Activated CD4-positive, CD25-positive, alpha-beta regulatory T cell treated with anti-CD3 and anti-CD28 coated beads, Interleukin-2, amount 50 U/mL, for 72 hours (primary cell): ENCODE data around the gene ZNF571.

Source experiments
- DNase-seq: peaks from one replicate; pipeline ENCODE4 v3.0.0; 2021

The ZNF571 gene

DNA sequence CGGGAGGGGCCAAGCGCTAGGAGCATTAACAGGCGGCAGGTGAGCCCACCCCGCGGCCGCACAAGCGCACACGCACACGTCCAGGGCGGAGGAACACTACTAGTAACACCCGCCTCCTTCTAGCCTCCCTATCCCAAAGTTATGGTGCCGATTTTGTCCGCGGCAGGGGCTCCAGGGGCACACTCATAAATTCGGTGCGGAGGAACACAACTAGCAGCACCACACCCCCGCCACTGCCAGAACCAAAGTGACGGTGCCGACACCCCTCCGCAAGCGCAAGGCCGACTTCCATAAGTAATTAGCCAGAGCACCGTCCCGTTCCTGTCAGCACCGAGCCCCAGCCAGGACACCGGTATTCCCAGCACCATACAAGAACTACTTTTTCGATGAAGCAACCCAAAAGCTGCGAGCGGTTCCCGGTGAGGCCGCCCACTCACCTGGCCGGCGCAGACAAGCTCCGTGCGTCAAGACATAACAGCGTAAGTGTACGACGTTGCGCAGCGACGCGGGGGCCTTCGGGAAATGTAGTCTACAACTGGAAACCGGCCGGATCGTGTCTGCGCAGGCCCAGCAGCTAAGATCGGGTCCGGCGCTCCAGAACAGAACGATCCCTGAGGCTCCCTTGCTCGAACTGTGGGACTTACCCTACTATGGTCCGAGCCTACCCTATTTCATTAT, at the start of gene ZNF571, which contains the start of gene ZNF540:
Gene ZNF571 (minus strand): TSS at position 489 of the 678 bp plus-strand sequence. CDS start 8,116 bp downstream, outside the sequence.
Gene ZNF540 (plus strand): TSS at position 573 of the 678 bp plus-strand sequence. CDS start 3,572 bp downstream, outside the sequence.
- peak; percentile 86 for DNase-seq

DNA sequence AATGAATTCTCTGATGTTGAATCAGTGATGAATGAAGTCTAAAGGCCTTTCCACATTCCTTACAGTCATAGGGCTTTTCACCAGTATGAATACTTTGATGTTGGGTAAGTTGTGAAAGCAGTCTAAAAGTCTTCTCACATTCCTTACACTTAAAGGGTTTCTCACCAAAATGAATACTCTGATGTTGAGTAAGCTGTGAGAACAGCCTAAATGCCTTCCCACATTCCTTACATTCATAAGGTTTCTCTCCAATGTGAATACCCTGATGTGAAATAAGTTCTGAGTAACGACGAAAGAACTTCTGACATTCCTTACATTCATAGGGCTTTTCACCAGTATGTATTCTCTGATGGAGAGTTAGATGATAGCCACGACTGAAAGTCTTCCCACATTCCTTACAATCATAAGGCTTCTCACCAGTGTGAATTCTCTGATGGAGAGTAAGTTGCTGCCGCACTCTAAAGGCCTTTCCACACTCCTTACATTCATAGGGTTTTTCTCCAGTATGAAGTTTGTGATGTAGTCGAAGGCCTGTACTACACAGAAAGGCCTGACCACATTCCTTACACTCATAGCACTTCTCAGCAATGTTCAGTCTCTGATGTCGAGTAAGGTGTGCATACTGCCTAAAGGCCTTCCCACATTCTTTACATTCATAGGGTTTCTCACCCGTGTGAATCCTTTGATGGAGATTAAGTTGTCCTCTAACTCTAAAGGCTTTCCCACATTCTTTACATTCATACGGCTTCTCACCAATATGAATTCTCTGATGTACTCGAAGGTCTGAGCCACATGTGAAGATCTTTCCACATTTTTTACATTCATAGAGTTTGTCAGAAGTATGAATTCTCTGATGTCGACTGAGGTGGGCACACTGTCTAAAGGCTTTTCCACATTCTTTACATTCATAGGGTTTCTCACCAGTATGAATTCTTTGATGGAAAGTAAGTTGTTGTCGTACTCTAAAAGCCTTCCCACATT, 40.8 kb upstream of the ZNF571 start:
- no peak for DNase-seq

DNA sequence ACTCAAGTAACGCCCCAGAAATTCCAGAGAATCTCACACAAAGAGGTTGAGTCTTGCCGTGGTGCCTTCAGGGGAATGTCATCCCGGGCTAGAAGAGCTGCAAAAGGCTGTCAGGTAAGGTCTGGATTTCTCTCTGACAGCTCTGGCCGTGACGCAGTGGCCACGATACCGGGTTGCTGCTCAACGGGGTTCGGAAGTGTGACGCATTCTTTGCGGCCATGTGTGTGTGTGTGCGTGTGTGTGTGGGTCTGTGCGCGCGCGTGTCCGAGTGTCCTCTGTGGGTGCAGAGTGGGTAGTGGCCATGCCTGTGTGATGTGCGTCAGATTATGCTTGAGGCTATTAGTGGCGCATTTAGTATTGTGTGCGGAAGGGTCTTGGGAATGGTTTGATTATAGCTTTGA, 390 bp upstream of the ZNF571 start:
- peak; percentile 63 for DNase-seq

DNA sequence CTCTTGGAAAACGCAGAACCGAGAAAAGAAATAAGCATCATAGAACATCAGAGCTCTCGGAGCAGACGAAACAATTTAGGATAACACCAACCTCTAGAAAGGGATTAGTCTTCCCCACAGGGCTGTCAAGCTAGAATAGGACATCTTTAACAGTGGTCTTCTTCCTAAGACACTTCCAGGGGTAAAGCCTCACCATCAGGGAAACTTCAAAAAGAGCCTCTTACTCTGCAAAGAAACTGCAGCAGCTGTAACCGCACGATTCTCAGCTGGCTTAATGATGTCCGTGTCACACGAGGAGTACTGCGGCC, 642 bp downstream of the ZNF571 start:
- no peak for DNase-seq

DNA sequence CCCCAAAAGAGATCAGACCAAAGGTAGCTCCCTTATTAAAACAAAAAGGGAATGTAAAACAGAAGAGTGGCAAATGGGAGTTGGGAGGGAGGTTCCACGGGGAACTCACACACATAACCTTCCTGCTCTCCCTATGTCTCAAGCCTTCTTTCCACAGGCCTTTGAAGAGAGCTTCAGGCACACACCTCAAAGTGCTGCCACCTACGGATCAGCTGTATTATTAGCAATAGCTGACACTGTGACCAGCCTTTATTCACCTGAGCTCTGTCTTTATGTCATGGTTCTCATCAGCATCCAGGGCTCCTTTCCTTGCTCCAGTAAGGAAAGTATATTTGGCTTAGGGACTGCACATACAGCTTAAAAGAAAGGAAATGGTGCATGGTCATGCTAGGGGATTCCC, 11.3 kb downstream of the ZNF571 start:
- no peak for DNase-seq

DNA sequence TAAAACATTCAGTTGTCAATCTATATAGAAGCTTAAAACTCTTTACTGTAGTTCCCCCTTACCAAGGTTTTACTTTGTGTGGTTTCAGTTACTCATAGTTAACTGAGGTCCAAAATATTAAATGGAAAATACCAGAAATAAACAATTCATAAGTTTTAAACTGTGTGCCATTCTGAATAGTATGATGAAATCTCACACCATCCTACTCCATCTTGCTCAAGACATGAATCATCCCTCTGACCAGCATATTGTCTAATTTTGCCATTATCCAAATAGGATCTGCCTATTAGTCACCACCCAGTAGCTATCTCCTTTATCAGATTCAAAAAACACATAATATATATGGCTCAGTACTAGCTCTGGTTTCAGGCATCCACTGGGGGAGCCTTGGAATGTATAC, 22.4 kb downstream of the ZNF571 start:
- DNase-seq, result no peak

DNA sequence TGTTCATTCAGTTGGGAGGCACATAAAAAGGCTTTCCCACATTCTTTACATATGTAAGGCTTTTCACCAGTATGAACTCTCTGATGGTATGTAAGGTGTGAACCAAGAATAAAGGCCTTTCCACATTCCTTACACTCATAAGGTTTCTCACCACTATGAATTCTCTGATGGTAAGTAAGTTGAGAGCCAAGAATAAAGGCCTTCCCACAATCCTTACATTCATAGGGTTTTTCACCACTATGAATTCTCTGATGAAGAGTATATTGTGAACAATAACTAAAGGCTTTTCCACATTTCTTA, 29.3 kb downstream of the ZNF571 start:
- DNase-seq, result no peak

DNA sequence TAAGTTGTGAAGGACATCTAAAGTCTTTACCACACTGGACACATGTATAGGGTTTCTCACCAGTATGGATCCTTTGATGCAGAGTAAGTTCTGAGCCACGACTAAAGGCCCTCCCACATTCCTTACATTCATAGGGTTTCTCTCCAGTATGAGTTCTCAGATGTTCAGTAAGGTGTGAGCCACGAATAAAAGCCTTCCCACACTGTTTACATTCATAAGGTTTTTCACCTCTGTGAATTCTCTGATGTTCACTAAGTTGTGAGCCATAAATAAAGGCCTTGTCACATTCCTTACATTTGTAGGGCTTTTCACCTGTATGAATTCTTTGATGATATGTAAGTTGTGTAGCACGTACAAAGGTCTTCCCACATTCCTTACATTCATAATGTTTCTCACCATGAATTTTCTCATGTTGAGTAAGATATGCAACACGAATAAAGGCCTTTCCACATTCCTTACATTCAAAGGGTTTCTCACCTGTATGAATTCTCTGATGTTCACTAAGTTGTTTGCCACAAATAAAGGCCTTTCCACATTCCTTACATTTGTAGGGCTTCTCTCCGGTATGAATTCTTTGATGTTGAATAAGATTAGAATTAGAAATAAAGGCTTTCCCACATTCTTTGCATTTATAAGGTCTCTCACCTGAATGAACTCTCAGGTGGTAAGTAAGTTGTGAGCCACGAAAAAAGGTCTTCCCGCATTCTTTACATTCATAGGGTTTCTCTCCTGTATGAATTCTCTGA, 29.8 kb downstream of the ZNF571 start:
- DNase-seq, result no peak

DNA sequence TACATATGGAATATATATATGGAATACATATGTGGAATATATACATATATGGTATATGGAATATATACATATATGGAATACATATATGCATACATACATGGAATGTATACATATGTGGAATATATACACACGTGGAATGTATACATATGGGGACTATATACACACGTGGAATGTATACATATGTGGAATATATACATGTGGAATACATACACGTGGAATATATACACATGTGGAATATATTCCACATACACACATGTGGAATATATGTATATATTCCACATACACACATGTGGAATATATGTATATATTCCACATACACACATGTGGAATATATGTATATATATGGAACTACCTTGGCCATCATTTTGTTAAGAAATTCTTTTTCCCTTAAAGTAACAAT, 31.1 kb downstream of the ZNF571 start:
- no peak for DNase-seq

DNA sequence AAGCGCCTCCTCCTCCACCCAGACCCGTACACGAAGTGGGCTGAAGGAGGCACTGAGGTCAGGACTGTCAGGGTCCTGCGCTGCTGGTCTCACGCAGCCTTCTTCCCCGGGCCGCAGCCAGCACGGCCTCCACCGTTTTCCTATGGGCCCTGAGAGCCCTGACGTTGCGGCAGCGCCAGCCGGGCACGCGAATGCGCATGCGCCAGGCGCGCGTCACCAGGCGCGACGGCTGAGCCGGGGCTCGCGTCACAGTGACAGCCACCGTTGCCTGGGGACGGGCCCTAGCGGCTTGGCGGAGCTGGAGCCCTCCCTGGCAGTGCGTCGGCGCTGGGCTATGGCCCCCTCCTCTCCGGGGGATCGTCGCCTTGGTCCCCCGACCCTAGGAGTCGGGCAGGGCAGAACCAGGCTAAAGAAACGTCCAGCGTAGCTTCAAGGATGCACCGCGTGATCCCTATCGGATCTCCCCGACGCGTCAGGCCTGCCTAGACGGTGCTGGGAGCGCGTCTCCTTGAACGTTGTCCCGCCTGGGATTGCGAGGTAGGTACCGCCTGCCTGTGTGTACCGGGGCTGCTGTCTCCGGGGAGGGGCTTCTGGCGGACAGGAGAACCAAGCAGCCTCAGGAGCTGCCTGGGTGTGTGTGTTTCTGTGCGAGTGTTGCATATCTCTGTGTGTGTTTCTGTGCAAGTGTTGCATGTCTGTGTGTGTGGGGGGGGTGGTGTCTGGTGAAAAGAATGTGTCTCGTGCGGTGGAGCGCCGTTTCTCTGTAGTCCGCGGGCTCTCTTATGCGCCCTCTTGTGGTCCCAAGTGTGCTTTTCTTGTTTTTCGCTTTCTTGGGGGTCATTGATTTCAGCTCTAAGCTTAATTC, 43.2 kb downstream of the ZNF571 start:
- DNase-seq, result peak; percentile 60

DNA sequence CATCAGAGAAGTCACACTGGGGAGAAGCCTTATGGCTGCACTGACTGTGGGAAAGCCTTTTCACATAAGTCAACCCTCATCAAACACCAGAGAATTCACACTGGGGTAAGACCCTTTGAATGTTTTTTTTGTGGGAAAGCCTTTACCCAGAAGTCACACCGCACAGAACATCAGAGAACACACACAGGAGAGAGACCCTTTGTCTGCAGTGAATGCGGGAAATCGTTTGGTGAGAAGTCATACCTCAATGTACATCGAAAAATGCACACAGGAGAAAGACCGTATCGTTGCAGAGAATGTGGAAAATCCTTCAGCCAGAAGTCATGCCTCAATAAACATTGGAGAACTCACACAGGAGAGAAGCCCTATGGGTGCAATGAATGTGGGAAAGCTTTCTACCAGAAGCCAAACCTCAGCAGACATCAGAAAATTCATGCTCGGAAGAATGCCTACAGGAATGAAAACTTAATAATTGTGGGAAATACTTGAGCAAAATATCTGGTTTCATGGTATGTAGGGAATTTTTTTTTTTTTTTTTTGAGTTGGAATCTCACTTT, 57.1 kb downstream of the ZNF571 start:
- no peak for DNase-seq

DNA sequence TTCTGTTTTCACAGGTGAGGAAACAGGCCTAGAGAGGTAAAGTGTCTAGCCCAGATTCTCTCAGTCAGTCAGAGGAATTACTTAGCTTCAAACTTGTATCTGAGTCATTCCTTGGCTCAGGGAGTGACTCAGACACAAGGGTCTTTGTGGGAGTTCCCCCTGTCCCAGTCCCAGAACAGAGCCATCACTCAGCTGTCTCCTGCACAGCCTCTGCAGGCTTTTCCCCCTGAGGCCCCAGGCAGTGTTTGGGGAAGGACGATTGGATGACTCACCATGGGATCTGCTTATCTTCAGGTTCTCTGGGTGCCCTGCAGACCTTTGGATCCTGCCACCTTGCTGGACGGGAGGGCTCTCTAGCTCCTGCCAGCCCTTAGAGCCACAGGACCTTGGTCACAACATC, 74.7 kb downstream of the ZNF571 start:
- no peak for DNase-seq
